Osteocyte (in vitro differentiated cells): ENCODE measurements around the gene PTPRN2. TPM values are rescaled to one million over a fixed set of nuclear protein-coding genes. Genes with fewer than 3 reads are reported as not detected.

ENCODE experiments used
- DNase-seq: peaks from one replicate; pipeline ENCODE4 v3.0.0; 2021; ENCODE audit warnings: mixed read lengths; ENCODE audit not compliant: unreplicated experiment; ENCODE audit errors: extremely low spot score
- H3K27ac Mint-ChIP-seq: one replicate; pipeline ENCODE4 v1.8.0; 2021; ENCODE audit warnings: mild to moderate bottlenecking, mixed read lengths; ENCODE audit not compliant: unreplicated experiment
- H3K27me3 Mint-ChIP-seq: one replicate; pipeline ENCODE4 v1.8.0; 2021; ENCODE audit warnings: mixed read lengths; ENCODE audit not compliant: unreplicated experiment
- H3K36me3 Mint-ChIP-seq: one replicate; pipeline ENCODE4 v1.8.0; 2021; ENCODE audit warnings: mixed read lengths; ENCODE audit not compliant: unreplicated experiment
- H3K4me1 Mint-ChIP-seq: one replicate; pipeline ENCODE4 v1.8.0; 2021; ENCODE audit warnings: mixed read lengths; ENCODE audit not compliant: unreplicated experiment
- H3K4me3 Mint-ChIP-seq: one replicate; pipeline ENCODE4 v1.8.0; 2021; ENCODE audit warnings: mild to moderate bottlenecking, moderate library complexity, mixed read lengths; ENCODE audit not compliant: unreplicated experiment
- H3K9me3 Mint-ChIP-seq: one replicate; pipeline ENCODE4 v1.8.0; 2021; ENCODE audit warnings: mixed read lengths; ENCODE audit not compliant: unreplicated experiment
- CTCF ChIP-seq: fragments of 200-600 bp; sonication (generic); IDR thresholded peaks from 2 replicates; pipeline ENCODE4 v1.5.0; 2021; ENCODE audit warnings: antibody characterized with exemption, mild to moderate bottlenecking, moderate library complexity
- total RNA-seq: library from RNA; stranded (reverse); gene quantifications from 2 replicates; pipeline ENCODE4 v1.2.1, GENCODE V29; 2021

Gene PTPRN2
- total RNA-seq, 1 donor from 2014 or later, result 0.59 TPM

- peak overlapping the region; percentile 42 for H3K4me3 Mint-ChIP-seq
These were observed 903.9 kb downstream of the PTPRN2 start for GRCh38 chr7:157683747-157684156.

GRCh38 chr7:157682946-157683746 lies 904.5 kb downstream of the PTPRN2 start:
- no peaks in the 10 kb centered on the region for H3K9me3 Mint-ChIP-seq
- no peaks in the 10 kb centered on the region for H3K36me3 Mint-ChIP-seq
- peaks cover 67% of the 10 kb centered on the region for H3K27me3 Mint-ChIP-seq
- TF ChIP-seq CTCF, result no peak
- peak; percentile 48 for DNase-seq
- H3K4me1 Mint-ChIP-seq, result peaks cover 5% of the 10 kb centered on the region
- no peak overlapping the region for H3K27ac Mint-ChIP-seq
- no peak overlapping the region for H3K4me3 Mint-ChIP-seq

More at GRCh38 chr7:157683747-157684156, 903.9 kb downstream of the PTPRN2 start:
- no peak overlapping the region for H3K27ac Mint-ChIP-seq
- H3K9me3 Mint-ChIP-seq, result no peaks in the 10 kb centered on the region
- peak; percentile 75 for DNase-seq
- H3K27me3 Mint-ChIP-seq, result peaks cover 66% of the 10 kb centered on the region
- H3K36me3 Mint-ChIP-seq, result no peaks in the 10 kb centered on the region
- no peak for TF ChIP-seq CTCF
- H3K4me1 Mint-ChIP-seq, result peaks cover 7% of the 10 kb centered on the region

- DNase-seq, result peak; percentile 73
- no peak for TF ChIP-seq CTCF
- peaks cover 60% of the 10 kb centered on the region for H3K27me3 Mint-ChIP-seq
- no peak overlapping the region for H3K4me3 Mint-ChIP-seq
- peaks cover 5% of the 10 kb centered on the region for H3K4me1 Mint-ChIP-seq
- no peak overlapping the region for H3K27ac Mint-ChIP-seq
- H3K36me3 Mint-ChIP-seq, result no peaks in the 10 kb centered on the region
- no peaks in the 10 kb centered on the region for H3K9me3 Mint-ChIP-seq
These were observed 905.3 kb downstream of the PTPRN2 start for GRCh38 chr7:157682064-157682945.

GRCh38 chr7:157679607-157680006 lies 908.0 kb downstream of the PTPRN2 start:
- Mint-ChIP-seq H3K27me3 (peaks cover 50% of the 10 kb centered on the region), H3K36me3 (no peaks in the 10 kb centered on the region), H3K4me3 (no peak overlapping the region), H3K4me1 (peaks cover 3% of the 10 kb centered on the region), H3K27ac (no peak overlapping the region), H3K9me3 (no peaks in the 10 kb centered on the region)
- TF ChIP-seq CTCF, result no peak
- DNase-seq, result peak; percentile 63

GRCh38 chr7:157678501-157678900 lies 909.1 kb downstream of the PTPRN2 start:
- H3K4me3 Mint-ChIP-seq, result no peak overlapping the region
- no peaks in the 10 kb centered on the region for H3K36me3 Mint-ChIP-seq
- H3K27me3 Mint-ChIP-seq, result peaks cover 44% of the 10 kb centered on the region
- no peak overlapping the region for H3K27ac Mint-ChIP-seq
- peak; percentile 59 for DNase-seq
- H3K9me3 Mint-ChIP-seq, result no peaks in the 10 kb centered on the region
- no peaks in the 10 kb centered on the region for H3K4me1 Mint-ChIP-seq
- TF ChIP-seq CTCF, result no peak
